ENCODE results near the gene SLC9A3.

- TF ChIP-seq, protein P1, sequence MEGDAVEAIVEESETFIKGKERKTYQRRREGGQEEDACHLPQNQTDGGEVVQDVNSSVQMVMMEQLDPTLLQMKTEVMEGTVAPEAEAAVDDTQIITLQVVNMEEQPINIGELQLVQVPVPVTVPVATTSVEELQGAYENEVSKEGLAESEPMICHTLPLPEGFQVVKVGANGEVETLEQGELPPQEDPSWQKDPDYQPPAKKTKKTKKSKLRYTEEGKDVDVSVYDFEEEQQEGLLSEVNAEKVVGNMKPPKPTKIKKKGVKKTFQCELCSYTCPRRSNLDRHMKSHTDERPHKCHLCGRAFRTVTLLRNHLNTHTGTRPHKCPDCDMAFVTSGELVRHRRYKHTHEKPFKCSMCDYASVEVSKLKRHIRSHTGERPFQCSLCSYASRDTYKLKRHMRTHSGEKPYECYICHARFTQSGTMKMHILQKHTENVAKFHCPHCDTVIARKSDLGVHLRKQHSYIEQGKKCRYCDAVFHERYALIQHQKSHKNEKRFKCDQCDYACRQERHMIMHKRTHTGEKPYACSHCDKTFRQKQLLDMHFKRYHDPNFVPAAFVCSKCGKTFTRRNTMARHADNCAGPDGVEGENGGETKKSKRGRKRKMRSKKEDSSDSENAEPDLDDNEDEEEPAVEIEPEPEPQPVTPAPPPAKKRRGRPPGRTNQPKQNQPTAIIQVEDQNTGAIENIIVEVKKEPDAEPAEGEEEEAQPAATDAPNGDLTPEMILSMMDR (IDR thresholded peaks at IDR 0.05) = no peak
- TF ChIP-seq POLR2A (IDR thresholded peaks at IDR 0.05; ENCODE audit: low read depth) (no peak), POLR2AphosphoS5 (IDR thresholded peaks at IDR 0.05) (no peak), EP300 (IDR thresholded peaks at IDR 0.05) (no peak)
Observed at GRCh38 chr5:471750-472058, 52.5 kb downstream of the SLC9A3 start.

All from esophagus muscularis mucosa (tissue), 4 donors.